Activated naive CD4-positive, alpha-beta T cell treated with anti-CD3 and anti-CD28 coated beads, Interleukin-2, amount 10 ng/mL, durations not matched to agents 7 days and 5 days (primary cell): ENCODE results near the gene AFTPH.

Experiments used
- CTCF ChIA-PET: fragments of 350-600 bp; sonication (Branson Sonifier 250); formaldehyde crosslinking; loops from one replicate; lab custom pipeline; 2021; ENCODE audit warnings: antibody characterized with exemption; lab: Charles Lee
- DNase-seq: peaks from one replicate; pipeline ENCODE4 v3.0.0-alpha.2; 2020
- H3K27ac Mint-ChIP-seq: one replicate; pipeline ENCODE4 v1.8.0; 2021; ENCODE audit warnings: mild to moderate bottlenecking, moderate library complexity, mixed read lengths
- H3K27me3 Mint-ChIP-seq: one replicate; pipeline ENCODE4 v1.8.0; 2021; ENCODE audit warnings: mild to moderate bottlenecking, mixed read lengths
- H3K36me3 Mint-ChIP-seq: one replicate; pipeline ENCODE4 v1.8.0; 2021; ENCODE audit warnings: mixed read lengths
- H3K4me1 Mint-ChIP-seq: one replicate; pipeline ENCODE4 v1.8.0; 2021; ENCODE audit warnings: mixed read lengths
- H3K4me3 Mint-ChIP-seq: one replicate; pipeline ENCODE4 v1.8.0; 2021; ENCODE audit warnings: mild to moderate bottlenecking, moderate library complexity, mixed read lengths
- H3K9me3 Mint-ChIP-seq: one replicate; pipeline ENCODE4 v1.8.0; 2021; ENCODE audit warnings: mixed read lengths

Gene AFTPH, protein sequence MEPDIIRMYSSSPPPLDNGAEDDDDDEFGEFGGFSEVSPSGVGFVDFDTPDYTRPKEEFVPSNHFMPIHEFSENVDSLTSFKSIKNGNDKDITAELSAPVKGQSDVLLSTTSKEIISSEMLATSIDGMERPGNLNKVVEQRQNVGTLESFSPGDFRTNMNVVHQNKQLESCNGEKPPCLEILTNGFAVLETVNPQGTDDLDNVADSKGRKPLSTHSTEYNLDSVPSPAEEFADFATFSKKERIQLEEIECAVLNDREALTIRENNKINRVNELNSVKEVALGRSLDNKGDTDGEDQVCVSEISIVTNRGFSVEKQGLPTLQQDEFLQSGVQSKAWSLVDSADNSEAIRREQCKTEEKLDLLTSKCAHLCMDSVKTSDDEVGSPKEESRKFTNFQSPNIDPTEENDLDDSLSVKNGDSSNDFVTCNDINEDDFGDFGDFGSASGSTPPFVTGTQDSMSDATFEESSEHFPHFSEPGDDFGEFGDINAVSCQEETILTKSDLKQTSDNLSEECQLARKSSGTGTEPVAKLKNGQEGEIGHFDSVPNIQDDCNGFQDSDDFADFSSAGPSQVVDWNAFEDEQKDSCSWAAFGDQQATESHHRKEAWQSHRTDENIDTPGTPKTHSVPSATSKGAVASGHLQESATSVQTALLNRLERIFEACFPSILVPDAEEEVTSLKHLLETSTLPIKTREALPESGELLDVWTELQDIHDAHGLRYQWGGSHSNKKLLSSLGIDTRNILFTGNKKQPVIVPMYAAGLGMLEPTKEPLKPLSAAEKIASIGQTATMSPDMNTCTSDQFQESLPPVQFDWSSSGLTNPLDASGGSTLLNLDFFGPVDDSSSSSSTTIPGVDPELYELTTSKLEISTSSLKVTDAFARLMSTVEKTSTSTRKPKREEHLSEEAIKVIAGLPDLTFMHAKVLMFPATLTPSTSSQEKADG

GRCh38 chr2:64523666-64524603, at the start of gene AFTPH:
Gene AFTPH, plus strand, starts transcription at chr2:64524328. Its CDS starts 27,147 bp downstream, at chr2:64551475.
- Mint-ChIP-seq H3K9me3 (no peaks in the 10 kb centered on the region), H3K4me3 (peak within 1 kb of the TSS; percentile 99), H3K36me3 (peaks cover 16% of the 10 kb centered on the region), H3K27ac (peak within 1 kb of the TSS; percentile 99), H3K27me3 (peaks cover 8% of the 10 kb centered on the region), H3K4me1 (peaks cover 39% of the 10 kb centered on the region)
- CTCF ChIA-PET: interaction anchor here (0.9 to 6.0 kb wide), 20 partner anchors 10 to 349 kb away, joined by 3 to 88 read pairs (median 5); no protein-coding TSS in a partner anchor
- peak; percentile 100 for DNase-seq

GRCh38 chr2:64474636-64475035, 49.5 kb upstream of the AFTPH start:
- no peak overlapping the region for H3K4me3 Mint-ChIP-seq
- CTCF ChIA-PET: no interaction called here

DNA sequence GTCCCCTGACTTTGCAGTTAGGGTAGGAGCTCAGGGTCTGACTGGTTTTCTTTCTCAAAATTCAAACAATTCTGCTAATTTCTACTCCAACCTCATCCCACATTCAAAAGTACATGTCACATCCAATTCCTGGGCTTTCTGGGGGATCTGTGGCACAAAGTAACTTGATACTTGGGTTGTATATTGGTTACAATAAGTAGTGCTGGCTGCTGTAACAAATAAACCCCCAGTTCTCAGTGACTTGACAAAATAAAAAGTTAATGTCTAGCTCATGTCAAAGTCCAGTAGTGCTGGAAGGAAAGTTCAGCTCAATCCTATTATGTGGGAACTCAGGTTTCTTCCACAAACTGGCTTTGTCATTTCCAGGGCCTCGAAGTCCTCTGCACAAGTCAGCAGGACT, 47.1 kb upstream of the AFTPH start:
- peaks cover 53% of the 10 kb centered on the region for H3K4me1 Mint-ChIP-seq
- no peak overlapping the region for H3K27ac Mint-ChIP-seq
- no peak for DNase-seq
- H3K9me3 Mint-ChIP-seq: no peaks in the 10 kb centered on the region
- H3K4me3 Mint-ChIP-seq: no peak overlapping the region
- H3K36me3 Mint-ChIP-seq: no peaks in the 10 kb centered on the region
- CTCF ChIA-PET: interaction anchor here (1.2 to 5.0 kb wide), 2 partner anchors 11 to 146 kb away, joined by 4 to 29 read pairs; no protein-coding TSS in a partner anchor
- peaks cover 25% of the 10 kb centered on the region for H3K27me3 Mint-ChIP-seq

More at GRCh38 chr2:64474636-64475035, 49.5 kb upstream of the AFTPH start:
- H3K9me3 Mint-ChIP-seq: no peaks in the 10 kb centered on the region
- peaks cover 38% of the 10 kb centered on the region for H3K4me1 Mint-ChIP-seq
- no peak for DNase-seq
- H3K27ac Mint-ChIP-seq: peak overlapping the region; percentile 51
- peaks cover 22% of the 10 kb centered on the region for H3K27me3 Mint-ChIP-seq
- H3K36me3 Mint-ChIP-seq: no peaks in the 10 kb centered on the region

- H3K9me3 Mint-ChIP-seq: no peaks in the 10 kb centered on the region
- peak overlapping the region; percentile 12 for H3K27ac Mint-ChIP-seq
- H3K27me3 Mint-ChIP-seq: peaks cover 25% of the 10 kb centered on the region
- CTCF ChIA-PET: interaction anchor here (5.0 to 12.9 kb wide), 2 partner anchors 10 to 148 kb away, joined by 29 to 211 read pairs; no protein-coding TSS in a partner anchor
- no peaks in the 10 kb centered on the region for H3K36me3 Mint-ChIP-seq
- no peak overlapping the region for H3K4me3 Mint-ChIP-seq
- DNase-seq: no peak
- H3K4me1 Mint-ChIP-seq: peaks cover 55% of the 10 kb centered on the region
These were observed 46.1 kb upstream of the AFTPH start for GRCh38 chr2:64477979-64478378.

DNA sequence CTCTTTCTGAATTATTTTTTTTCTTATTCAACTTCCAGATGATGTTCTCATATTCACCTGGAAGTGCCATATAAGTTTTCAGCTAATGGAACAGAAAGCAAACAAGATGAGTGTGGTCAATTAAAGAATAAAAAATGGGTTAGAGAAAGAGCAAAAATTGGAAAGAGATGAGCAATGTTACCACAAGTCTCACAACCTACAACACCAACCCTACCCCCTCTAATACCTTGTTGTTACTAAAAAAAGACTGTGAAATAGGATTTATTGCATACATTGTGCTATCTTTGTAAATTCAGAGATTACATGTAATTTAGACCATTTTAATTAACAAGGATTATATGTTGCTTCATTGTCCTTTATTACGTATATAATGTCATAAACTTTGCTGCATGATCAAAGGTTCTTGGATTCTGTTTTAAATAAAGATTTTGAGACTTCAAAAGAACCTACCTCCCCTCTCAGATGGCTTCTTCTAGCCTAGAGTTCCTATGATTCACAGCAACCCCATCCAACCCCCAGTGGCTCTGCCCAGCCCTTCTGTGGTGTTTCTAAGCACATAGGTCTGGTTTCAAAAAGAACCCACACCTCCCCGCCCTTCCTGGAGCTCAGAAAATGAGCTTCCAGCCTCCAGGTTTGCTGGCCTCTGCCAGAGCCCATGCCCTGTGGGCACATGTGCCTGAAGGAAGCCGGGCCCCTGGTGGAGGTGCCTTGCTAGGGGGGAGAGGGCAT, 45.5 kb upstream of the AFTPH start:
- H3K27ac Mint-ChIP-seq: peak overlapping the region; percentile 12
- H3K9me3 Mint-ChIP-seq: no peaks in the 10 kb centered on the region
- peaks cover 54% of the 10 kb centered on the region for H3K4me1 Mint-ChIP-seq
- no peak overlapping the region for H3K4me3 Mint-ChIP-seq
- CTCF ChIA-PET: interaction anchor here (2.7 to 12.9 kb wide), 3 partner anchors 10 to 148 kb away, joined by 7 to 211 read pairs (median 29); no protein-coding TSS in a partner anchor
- H3K27me3 Mint-ChIP-seq: peaks cover 23% of the 10 kb centered on the region
- peak; percentile 72 for DNase-seq
- H3K36me3 Mint-ChIP-seq: no peaks in the 10 kb centered on the region

GRCh38 chr2:64479259-64480117, 44.6 kb upstream of the AFTPH start:
- no peaks in the 10 kb centered on the region for H3K9me3 Mint-ChIP-seq
- peaks cover 25% of the 10 kb centered on the region for H3K27me3 Mint-ChIP-seq
- H3K4me3 Mint-ChIP-seq: no peak overlapping the region
- H3K4me1 Mint-ChIP-seq: peaks cover 46% of the 10 kb centered on the region
- H3K36me3 Mint-ChIP-seq: no peaks in the 10 kb centered on the region
- peak overlapping the region; percentile 12 for H3K27ac Mint-ChIP-seq
- DNase-seq: no peak
- CTCF ChIA-PET: interaction anchor here (2.7 to 12.9 kb wide), 3 partner anchors 9 to 149 kb away, joined by 7 to 211 read pairs (median 29); no protein-coding TSS in a partner anchor

- H3K36me3 Mint-ChIP-seq: no peaks in the 10 kb centered on the region
- H3K9me3 Mint-ChIP-seq: no peaks in the 10 kb centered on the region
- H3K27me3 Mint-ChIP-seq: peaks cover 30% of the 10 kb centered on the region
- DNase-seq: no peak
- peaks cover 47% of the 10 kb centered on the region for H3K4me1 Mint-ChIP-seq
- H3K4me3 Mint-ChIP-seq: no peak overlapping the region
- CTCF ChIA-PET: interaction anchor here (2.7 to 12.9 kb wide), 2 partner anchors 24 to 151 kb away, joined by 7 to 211 read pairs; no protein-coding TSS in a partner anchor
- H3K27ac Mint-ChIP-seq: no peak overlapping the region
These were observed 42.5 kb upstream of the AFTPH start for GRCh38 chr2:64481665-64482064.

GRCh38 chr2:64482243-64482642, 41.9 kb upstream of the AFTPH start:
- no peaks in the 10 kb centered on the region for H3K36me3 Mint-ChIP-seq
- CTCF ChIA-PET: interaction anchor here (12.9 kb wide), 1 partner anchor 152 kb away, joined by 211 read pairs; no protein-coding TSS in a partner anchor
- DNase-seq: no peak
- H3K4me1 Mint-ChIP-seq: peaks cover 47% of the 10 kb centered on the region
- H3K27ac Mint-ChIP-seq: no peak overlapping the region
- H3K9me3 Mint-ChIP-seq: no peaks in the 10 kb centered on the region
- no peak overlapping the region for H3K4me3 Mint-ChIP-seq
- H3K27me3 Mint-ChIP-seq: peaks cover 31% of the 10 kb centered on the region

- Mint-ChIP-seq H3K36me3 (no peaks in the 10 kb centered on the region), H3K4me3 (no peak overlapping the region), H3K27ac (no peak overlapping the region), H3K4me1 (peaks cover 43% of the 10 kb centered on the region), H3K27me3 (peaks cover 38% of the 10 kb centered on the region), H3K9me3 (no peaks in the 10 kb centered on the region)
- no peak for DNase-seq
- CTCF ChIA-PET: interaction anchor here (12.9 kb wide), 1 partner anchor 153 kb away, joined by 211 read pairs; no protein-coding TSS in a partner anchor
These were observed 41.2 kb upstream of the AFTPH start for GRCh38 chr2:64482765-64483504.

DNA sequence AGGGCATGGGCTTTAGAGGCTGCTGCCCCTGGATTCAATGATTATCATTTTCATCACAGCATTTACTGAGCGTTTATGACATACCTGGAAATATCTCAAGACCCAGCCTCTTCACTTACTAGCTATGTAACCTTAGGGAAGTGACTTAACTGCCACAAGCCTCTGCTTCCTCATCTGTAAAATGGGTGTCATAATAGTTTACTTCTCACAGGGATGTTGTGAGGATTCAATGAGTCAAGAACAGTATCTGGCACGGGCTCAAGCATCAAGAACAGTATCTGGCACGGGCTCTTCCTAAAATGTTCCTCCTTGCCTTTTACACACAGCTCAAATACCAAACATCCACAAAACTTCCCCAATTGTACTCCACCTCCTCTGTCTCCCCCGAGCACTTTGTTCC, 38.8 kb upstream of the AFTPH start:
- Mint-ChIP-seq H3K27me3 (peaks cover 43% of the 10 kb centered on the region), H3K4me1 (peaks cover 45% of the 10 kb centered on the region), H3K9me3 (no peaks in the 10 kb centered on the region), H3K27ac (no peak overlapping the region), H3K4me3 (no peak overlapping the region), H3K36me3 (no peaks in the 10 kb centered on the region)
- CTCF ChIA-PET: interaction anchor here (0.7 to 12.9 kb wide), 5 partner anchors 13 to 440 kb away, joined by 3 to 211 read pairs (median 3); no protein-coding TSS in a partner anchor
- no peak for DNase-seq

- H3K4me3 Mint-ChIP-seq: no peak overlapping the region
- no peak for DNase-seq
- H3K9me3 Mint-ChIP-seq: no peaks in the 10 kb centered on the region
- CTCF ChIA-PET: interaction anchor here (0.7 to 12.9 kb wide), 7 partner anchors 12 to 440 kb away, joined by 3 to 211 read pairs (median 3); no protein-coding TSS in a partner anchor
- H3K36me3 Mint-ChIP-seq: no peaks in the 10 kb centered on the region
- H3K27ac Mint-ChIP-seq: no peak overlapping the region
- peaks cover 46% of the 10 kb centered on the region for H3K27me3 Mint-ChIP-seq
- peaks cover 39% of the 10 kb centered on the region for H3K4me1 Mint-ChIP-seq
These were observed 38.2 kb upstream of the AFTPH start for GRCh38 chr2:64485961-64486360.
